GM15510 (cell line): ENCODE data around the gene SPSB4.

Experiments used
- POLR2A ChIP-seq: IDR thresholded peaks from 3 replicates; pipeline ENCODE4 v1.6.1; 2011; ENCODE audit warnings: borderline replicate concordance; ENCODE audit not compliant: insufficient read length; ENCODE audit errors: extremely low read depth

SPSB4 gene

GRCh38 chr3:141064255-141064926, 13.2 kb downstream of the SPSB4 start:
- TF ChIP-seq POLR2A, result no peak

- TF ChIP-seq POLR2A, result no peak
Measured at GRCh38 chr3:141065258-141065657, 14.1 kb downstream of the SPSB4 start.

DNA sequence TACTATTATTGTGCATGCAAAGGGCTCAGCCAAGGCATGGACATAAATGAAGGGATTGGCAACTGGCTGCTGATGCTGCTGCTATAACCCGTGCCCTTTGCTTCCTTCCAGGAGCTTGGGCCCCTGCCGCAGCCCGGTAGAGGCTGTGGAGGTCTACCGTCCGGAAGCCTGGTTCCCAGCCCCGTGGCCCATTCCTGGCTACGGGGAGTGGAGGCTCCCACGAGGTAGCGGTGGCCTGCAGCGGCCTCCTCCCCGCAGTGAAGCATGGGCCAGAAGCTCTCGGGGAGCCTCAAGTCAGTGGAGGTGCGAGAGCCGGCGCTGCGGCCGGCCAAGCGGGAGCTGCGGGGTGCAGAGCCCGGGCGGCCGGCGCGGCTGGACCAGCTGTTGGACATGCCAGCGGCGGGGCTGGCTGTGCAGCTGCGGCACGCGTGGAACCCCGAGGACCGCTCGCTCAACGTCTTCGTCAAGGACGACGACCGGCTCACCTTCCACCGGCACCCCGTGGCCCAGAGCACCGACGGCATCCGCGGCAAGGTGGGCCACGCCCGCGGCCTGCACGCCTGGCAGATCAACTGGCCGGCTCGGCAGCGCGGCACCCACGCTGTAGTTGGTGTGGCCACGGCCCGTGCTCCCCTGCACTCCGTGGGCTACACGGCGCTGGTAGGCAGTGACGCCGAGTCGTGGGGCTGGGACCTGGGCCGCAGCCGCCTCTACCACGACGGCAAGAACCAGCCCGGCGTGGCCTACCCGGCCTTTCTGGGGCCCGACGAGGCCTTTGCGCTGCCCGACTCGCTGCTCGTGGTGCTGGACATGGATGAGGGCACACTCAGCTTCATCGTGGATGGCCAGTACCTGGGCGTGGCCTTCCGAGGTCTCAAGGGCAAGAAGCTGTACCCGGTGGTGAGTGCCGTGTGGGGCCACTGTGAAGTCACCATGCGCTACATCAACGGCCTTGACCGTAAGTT, 15.0 kb downstream of the SPSB4 start:
- no peak for TF ChIP-seq POLR2A

DNA sequence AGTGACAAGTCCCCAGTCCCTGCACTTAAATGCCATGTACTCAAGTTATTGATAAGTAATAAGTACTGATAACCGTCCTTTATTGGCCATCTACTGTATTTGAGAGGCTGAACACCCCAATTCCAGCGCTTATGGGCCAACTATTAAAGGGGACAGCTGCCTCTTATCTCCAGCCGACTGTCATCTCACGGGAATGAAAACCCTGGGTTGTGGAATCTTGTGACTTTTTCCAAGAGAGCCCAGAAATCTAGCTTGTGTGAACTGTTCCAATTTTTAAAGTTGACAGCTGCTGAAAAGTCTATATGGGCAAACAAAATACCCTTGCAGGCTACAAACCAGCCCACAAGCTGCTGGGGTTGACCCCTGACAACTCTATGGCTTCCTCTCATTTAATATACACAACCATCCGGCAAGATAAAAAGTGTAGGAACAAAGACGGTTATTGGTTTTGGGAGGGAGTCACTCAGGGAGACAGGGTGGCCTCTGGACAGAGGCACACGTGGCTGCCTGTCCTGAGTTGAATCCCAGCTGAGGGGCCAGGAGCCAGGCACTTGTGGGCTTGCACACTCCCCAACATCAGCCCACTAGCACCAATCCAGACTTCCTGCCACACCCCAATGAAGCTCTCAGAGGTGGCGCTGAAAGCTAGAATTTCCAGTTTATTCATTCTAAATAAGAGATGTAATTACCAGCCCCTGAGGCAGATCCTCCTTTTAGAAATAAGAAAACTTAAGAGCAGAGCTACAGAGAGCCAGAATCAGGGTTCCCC, 16.2 kb downstream of the SPSB4 start:
- no peak for TF ChIP-seq POLR2A

- no peak for TF ChIP-seq POLR2A
Measured at GRCh38 chr3:141070229-141070628, 19.1 kb downstream of the SPSB4 start.

- no peak for TF ChIP-seq POLR2A
Measured at GRCh38 chr3:141070727-141071357, 19.7 kb downstream of the SPSB4 start.

- TF ChIP-seq POLR2A, result no peak
Measured at GRCh38 chr3:141071681-141072260, 20.6 kb downstream of the SPSB4 start.

- TF ChIP-seq POLR2A, result no peak
Measured at GRCh38 chr3:141072950-141073349, 21.8 kb downstream of the SPSB4 start.

- no peak for TF ChIP-seq POLR2A
Measured at GRCh38 chr3:141073580-141073979, 22.4 kb downstream of the SPSB4 start.

- no peak for TF ChIP-seq POLR2A
Measured at GRCh38 chr3:141074529-141074928, 23.4 kb downstream of the SPSB4 start.

DNA sequence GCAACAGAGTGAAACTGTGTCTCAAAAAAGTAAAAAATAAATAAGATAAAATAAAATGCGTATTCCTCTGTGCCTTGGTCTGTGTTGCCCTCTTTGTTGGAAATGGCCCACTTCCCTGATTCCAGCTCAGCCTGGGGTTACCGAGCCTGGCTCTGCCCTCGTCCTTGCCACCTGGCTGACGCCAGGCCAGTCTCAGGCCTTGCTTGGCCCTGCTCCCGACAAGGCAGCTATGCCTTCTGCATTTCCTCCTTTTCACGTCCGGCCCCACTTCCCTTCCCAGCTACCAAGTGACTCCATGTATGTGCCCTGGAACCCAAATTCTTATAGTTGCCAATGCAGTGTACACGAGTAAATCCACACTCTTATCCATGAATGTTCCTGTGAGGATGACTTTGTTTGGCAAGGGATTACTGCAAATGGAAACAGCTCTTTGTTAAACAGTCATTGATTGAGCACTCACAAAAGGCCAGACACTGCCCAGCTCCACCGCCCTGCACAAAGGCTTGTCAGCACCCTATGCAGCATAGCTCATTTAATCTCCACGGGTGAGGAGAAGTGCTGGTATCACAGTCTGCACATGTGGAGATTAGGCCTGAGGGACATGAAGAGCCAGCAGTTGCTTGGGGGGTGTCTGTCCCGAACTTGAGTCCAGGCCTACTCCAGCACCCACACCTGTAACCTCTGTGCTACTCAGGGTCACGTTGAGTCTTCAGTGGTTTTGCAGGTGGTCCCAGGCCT, 25.1 kb downstream of the SPSB4 start:
- no peak for TF ChIP-seq POLR2A

- no peak for TF ChIP-seq POLR2A
Measured at GRCh38 chr3:141076797-141077571, 25.8 kb downstream of the SPSB4 start.

GRCh38 chr3:141077631-141078030, 26.5 kb downstream of the SPSB4 start:
- no peak for TF ChIP-seq POLR2A
